ENCODE measurements around the gene ELK4.
A peak's percentile ranks its signal among the peaks of the same experiment; 100 is the strongest.

Gene ELK4

DNA sequence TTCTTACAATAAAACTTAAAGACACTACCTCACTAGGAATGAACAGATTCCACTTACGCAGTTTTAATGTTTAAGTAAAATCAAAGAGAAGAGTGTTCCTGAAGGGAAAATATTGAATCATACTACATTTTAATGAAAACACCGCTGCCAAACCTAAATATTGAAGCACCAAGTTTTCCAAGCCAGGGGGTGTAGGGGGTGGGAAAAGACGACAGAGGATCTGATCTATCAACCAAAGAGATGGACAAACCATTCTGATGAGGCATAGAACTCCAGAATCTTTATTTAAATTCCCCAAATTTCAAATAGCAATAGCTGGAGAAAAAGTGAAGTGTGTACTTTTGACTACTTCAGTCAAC, 1.2 kb downstream of the ELK4 start:
- peak overlapping the region; percentile 74 to 78 for H3K4me3 ChIP-seq (replicated peaks in 1 of 2; ENCODE audit: low read depth in 2 of 2, low read length in 2 of 2)
- DNase-seq (ENCODE audit: low read depth in 2 of 2): no peak
- TF ChIP-seq, protein P1, sequence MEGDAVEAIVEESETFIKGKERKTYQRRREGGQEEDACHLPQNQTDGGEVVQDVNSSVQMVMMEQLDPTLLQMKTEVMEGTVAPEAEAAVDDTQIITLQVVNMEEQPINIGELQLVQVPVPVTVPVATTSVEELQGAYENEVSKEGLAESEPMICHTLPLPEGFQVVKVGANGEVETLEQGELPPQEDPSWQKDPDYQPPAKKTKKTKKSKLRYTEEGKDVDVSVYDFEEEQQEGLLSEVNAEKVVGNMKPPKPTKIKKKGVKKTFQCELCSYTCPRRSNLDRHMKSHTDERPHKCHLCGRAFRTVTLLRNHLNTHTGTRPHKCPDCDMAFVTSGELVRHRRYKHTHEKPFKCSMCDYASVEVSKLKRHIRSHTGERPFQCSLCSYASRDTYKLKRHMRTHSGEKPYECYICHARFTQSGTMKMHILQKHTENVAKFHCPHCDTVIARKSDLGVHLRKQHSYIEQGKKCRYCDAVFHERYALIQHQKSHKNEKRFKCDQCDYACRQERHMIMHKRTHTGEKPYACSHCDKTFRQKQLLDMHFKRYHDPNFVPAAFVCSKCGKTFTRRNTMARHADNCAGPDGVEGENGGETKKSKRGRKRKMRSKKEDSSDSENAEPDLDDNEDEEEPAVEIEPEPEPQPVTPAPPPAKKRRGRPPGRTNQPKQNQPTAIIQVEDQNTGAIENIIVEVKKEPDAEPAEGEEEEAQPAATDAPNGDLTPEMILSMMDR (IDR thresholded peaks at IDR 0.05; ENCODE audit: low read depth, low read length): no peak

DNA sequence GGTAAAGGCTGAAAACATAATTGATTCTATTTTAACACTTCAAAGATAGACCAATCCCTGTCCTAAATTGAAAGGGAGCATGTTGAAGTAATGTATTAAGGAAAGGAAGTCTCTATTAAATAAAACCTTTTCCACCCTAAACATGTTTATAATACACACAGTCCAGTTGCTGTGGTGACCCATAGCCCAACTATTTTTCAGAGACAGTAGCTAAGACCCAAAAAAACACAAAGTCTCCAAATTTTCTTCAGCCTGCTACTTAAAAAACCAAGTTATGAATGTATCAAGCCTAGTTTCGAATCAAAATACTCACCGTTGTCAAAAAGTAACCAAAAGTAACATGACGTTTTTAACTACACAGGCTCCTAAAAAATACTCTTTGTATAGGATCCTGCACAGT, 1.6 kb downstream of the ELK4 start:
- TF ChIP-seq, protein P1 (IDR thresholded peaks at IDR 0.05; ENCODE audit: low read depth, low read length): no peak
- peak overlapping the region; percentile 74 to 78 for H3K4me3 ChIP-seq (replicated peaks in 1 of 2; ENCODE audit: low read depth in 2 of 2, low read length in 2 of 2)
- DNase-seq (ENCODE audit: low read depth in 2 of 2): peak; percentile 65 to 66

DNA sequence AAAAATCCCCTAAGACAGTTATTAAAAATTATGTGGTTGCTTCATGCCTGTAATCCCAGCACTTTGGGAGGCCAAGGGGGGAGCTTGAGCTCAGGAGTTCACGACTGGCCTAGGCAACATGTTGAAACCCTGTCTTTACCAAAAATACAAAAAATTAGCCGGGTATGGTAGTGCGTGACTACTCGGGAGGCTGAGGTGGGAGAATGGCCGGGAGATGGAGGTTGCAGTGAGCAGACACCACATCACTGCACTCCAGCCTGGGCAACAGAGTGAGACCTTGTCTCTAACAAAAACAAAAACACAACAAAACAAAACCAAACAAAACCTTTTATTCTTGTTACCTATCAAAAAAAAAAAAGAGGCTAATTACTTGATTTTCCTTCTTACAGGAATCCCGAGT, 2.1 kb downstream of the ELK4 start:
- H3K4me3 ChIP-seq (replicated peaks in 1 of 2; ENCODE audit: low read depth in 2 of 2, low read length in 2 of 2): peak overlapping the region in 1 of 2 donors; percentile 14
- DNase-seq (ENCODE audit: low read depth in 2 of 2): no peak
- TF ChIP-seq, protein P1 (IDR thresholded peaks at IDR 0.05; ENCODE audit: low read depth, low read length): no peak

DNA sequence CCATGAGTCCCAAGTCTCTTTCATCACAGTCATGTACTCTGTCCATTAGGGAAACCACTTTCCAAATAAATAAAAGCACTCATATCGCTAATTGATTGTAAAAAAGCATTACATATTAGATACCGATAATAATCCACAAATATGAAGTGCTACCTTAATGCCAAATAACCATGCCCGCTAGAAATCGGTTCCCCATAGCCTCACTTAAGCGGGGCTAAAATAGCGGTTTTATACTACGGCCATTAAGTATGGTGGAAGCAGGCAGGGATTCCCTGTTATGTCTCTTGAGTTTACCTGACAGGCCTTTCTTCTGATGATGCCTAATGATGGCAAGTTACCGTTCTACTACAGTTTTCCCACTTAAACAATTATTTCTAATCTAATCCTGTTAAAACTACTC, 3.9 kb downstream of the ELK4 start:
- DNase-seq (ENCODE audit: low read depth in 2 of 2): no peak
- H3K4me3 ChIP-seq (replicated peaks in 1 of 2; ENCODE audit: low read depth in 2 of 2, low read length in 2 of 2): no peak overlapping the region
- TF ChIP-seq, protein P1 (IDR thresholded peaks at IDR 0.05; ENCODE audit: low read depth, low read length): no peak

DNA sequence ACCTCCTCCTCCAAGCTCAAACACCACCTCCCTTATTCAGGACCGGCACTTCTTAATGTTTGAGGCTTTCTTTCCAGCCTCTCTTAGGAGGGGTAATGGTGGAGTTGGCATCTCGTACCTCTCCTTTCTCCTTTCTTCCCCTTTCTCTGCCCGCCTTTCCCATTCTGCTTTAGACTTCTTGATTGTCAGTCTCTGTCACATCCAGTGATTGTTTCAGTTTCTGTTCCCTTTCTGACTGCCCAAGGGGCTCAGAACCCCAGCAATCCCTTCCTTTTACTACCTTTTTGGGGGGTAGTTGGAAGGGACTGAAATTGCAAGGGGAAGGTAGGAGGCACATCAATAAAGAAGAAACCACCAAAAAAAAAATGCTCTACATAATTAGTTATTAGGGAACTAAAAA, 5.6 kb downstream of the ELK4 start:
- TF ChIP-seq, protein P1 (IDR thresholded peaks at IDR 0.05; ENCODE audit: low read depth, low read length): no peak
- no peak overlapping the region for H3K4me3 ChIP-seq (replicated peaks in 1 of 2; ENCODE audit: low read depth in 2 of 2, low read length in 2 of 2)
- no peak for DNase-seq (ENCODE audit: low read depth in 2 of 2)

DNA sequence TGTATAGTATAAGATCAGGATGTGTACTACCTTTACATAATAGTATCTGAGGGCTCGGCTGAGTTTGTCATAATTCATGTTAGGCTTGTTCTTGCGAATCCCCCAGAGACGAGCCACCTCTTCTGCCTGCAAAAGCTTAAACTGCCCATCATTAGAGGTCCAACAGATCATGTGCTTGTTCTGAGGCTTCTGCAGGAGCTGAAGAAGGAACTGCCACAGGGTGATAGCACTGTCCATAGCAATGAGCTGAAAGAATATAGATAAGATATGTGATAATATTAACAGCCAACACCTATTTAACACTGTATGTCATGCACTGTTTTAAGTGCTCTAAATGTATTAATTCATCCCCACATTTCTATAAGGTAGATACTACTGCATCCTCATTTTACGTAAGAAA, 8.2 kb downstream of the ELK4 start:
- TF ChIP-seq, protein P1 (IDR thresholded peaks at IDR 0.05; ENCODE audit: low read depth, low read length): no peak
- H3K4me3 ChIP-seq (replicated peaks in 1 of 2; ENCODE audit: low read depth in 2 of 2, low read length in 2 of 2): no peak overlapping the region
- DNase-seq (ENCODE audit: low read depth in 2 of 2): no peak

DNA sequence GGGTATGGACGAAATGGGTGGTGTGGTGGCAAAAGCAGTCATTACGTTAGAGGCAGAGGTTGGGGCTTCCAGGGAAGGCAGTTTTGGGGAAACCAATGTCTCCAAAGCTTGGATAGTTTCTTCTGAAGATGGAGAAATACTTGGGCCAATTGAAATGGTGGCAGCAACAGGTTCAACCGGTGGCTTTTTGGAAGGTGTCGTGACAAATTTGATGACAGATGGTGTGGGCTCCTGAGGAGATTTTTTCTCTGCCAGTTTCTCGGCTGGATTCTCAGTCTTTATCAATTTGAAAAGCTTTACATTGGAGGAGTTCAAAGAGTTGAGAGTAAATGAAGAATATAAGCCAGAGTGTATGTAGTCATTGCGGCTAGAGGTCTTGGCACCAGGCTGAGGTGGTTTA, 11.5 kb downstream of the ELK4 start:
- no peak for DNase-seq (ENCODE audit: low read depth in 2 of 2)
- no peak overlapping the region for H3K4me3 ChIP-seq (replicated peaks in 1 of 2; ENCODE audit: low read depth in 2 of 2, low read length in 2 of 2)
- TF ChIP-seq, protein P1 (IDR thresholded peaks at IDR 0.05; ENCODE audit: low read depth, low read length): no peak

Measured in cardiac fibroblast (primary cell).